Mesendoderm (in vitro differentiated cells): ENCODE results near the gene PROM1.

Source experiments
- DNase-seq: peaks from one replicate; pipeline ENCODE4 v3.0.0; 2013
- H2AK5ac ChIP-seq: 2 replicates; pipeline ENCODE4 v1.6.1; 2013; ENCODE audit warnings: low read length, inconsistent platforms
- H2BK120ac ChIP-seq: 2 replicates; pipeline ENCODE4 v1.6.1; 2013; ENCODE audit warnings: low read depth, mild to moderate bottlenecking, low read length, moderate library complexity, mixed read lengths
- H2BK15ac ChIP-seq: replicated peaks from 2 replicates; pipeline ENCODE4 v1.6.1; 2013; ENCODE audit warnings: low read depth, mild to moderate bottlenecking, moderate library complexity
- H2BK5ac ChIP-seq: 2 replicates; pipeline ENCODE4 v1.6.1; 2013; ENCODE audit warnings: low read length, inconsistent platforms
- H3K18ac ChIP-seq: 2 replicates; pipeline ENCODE4 v1.6.1; 2013; ENCODE audit warnings: mild to moderate bottlenecking, low read length, mixed read lengths
- H3K23ac ChIP-seq: one replicate; pipeline ENCODE4 v1.6.1; 2013; ENCODE audit warnings: low read length
- H3K27ac ChIP-seq: 2 replicates; pipeline ENCODE4 v1.5.1; 2013; ENCODE audit warnings: low read depth, mild to moderate bottlenecking, inconsistent platforms, low read length, moderate library complexity
- H3K27me3 ChIP-seq: 2 replicates; pipeline ENCODE4 v1.6.1; 2013; ENCODE audit warnings: low read length, control low read depth, mild to moderate bottlenecking, inconsistent platforms; ENCODE audit not compliant: insufficient read depth, poor library complexity
- H3K36me3 ChIP-seq: 2 replicates; pipeline ENCODE4 v1.6.1; 2013; ENCODE audit warnings: low read length, inconsistent platforms; ENCODE audit not compliant: control insufficient read depth, insufficient read depth
- H3K4ac ChIP-seq: one replicate; pipeline ENCODE4 v1.6.1; 2013; ENCODE audit warnings: low read depth, mild to moderate bottlenecking, low read length, moderate library complexity
- H3K4me1 ChIP-seq: 2 replicates; pipeline ENCODE4 v1.6.1; 2013; ENCODE audit warnings: low read depth, low read length, inconsistent platforms; ENCODE audit not compliant: control insufficient read depth
- H3K4me2 ChIP-seq: 2 replicates; pipeline ENCODE4 v1.6.1; 2013; ENCODE audit warnings: low read length
- H3K4me3 ChIP-seq: 2 replicates; pipeline ENCODE4 v1.5.1; 2013; ENCODE audit warnings: mild to moderate bottlenecking, low read length
- H3K56ac ChIP-seq: one replicate; pipeline ENCODE4 v1.6.1; 2013; ENCODE audit warnings: low read length
- H3K79me1 ChIP-seq: 2 replicates; pipeline ENCODE4 v1.6.1; 2013; ENCODE audit warnings: low read length, inconsistent platforms
- H3K79me2 ChIP-seq: 2 replicates; pipeline ENCODE4 v1.6.1; 2013; ENCODE audit warnings: mild to moderate bottlenecking, low read length; ENCODE audit not compliant: control insufficient read depth, insufficient read depth
- H3K9ac ChIP-seq: 2 replicates; pipeline ENCODE4 v1.6.1; 2013; ENCODE audit warnings: low read length, inconsistent platforms
- H4K5ac ChIP-seq: one replicate; pipeline ENCODE4 v1.6.1; 2013; ENCODE audit warnings: low read length
- H4K8ac ChIP-seq: one replicate; pipeline ENCODE4 v1.6.1; 2013; ENCODE audit warnings: low read depth, mild to moderate bottlenecking, control low read depth, low read length, moderate library complexity
- WGBS: extraction: QIAGEN DNeasy Blood & Tissue Kit; methylation state at CpG from one replicate; pipeline ENCODE4 v1.1.7; 2013; ENCODE audit warnings: low lambda C conversion rate, missing lambda C conversion rate; ENCODE audit not compliant: insufficient coverage; ENCODE audit errors: extremely low coverage; 5-methylcytosine and 5-hydroxymethylcytosine counted together

Gene PROM1

GRCh38 chr4:16078195-16078760, 5.5 kb downstream of the PROM1 start:
- Histone ChIP-seq H3K23ac (no peak overlapping the region), H3K4me3 (no peak overlapping the region), H2BK5ac (no peak overlapping the region), H3K4me1 (peaks cover 3% of the 10 kb centered on the region), H3K4ac (no peak overlapping the region), H4K5ac (no peak overlapping the region), H2BK120ac (no peak overlapping the region), H3K79me1 (peaks cover 12% of the 10 kb centered on the region), H4K8ac (no peak overlapping the region), H3K18ac (no peak overlapping the region), H3K56ac (no peak overlapping the region), H3K79me2 (peaks cover 29% of the 10 kb centered on the region), H3K36me3 (no peaks in the 10 kb centered on the region), H2BK15ac (no peak overlapping the region), H3K9ac (no peak overlapping the region), H3K27me3 (no peaks in the 10 kb centered on the region), H2AK5ac (no peak overlapping the region), H3K27ac (no peak overlapping the region), H3K4me2 (no peak overlapping the region)
- DNase-seq, result no peak
- no CpG with 5 or more reads among the region's 4 CpGs for WGBS

- Histone ChIP-seq H2BK120ac (no peak overlapping the region), H3K4ac (no peak overlapping the region), H4K5ac (no peak overlapping the region), H3K27ac (no peak overlapping the region), H3K23ac (no peak overlapping the region), H3K36me3 (no peaks in the 10 kb centered on the region), H3K9ac (no peak overlapping the region), H4K8ac (no peak overlapping the region), H3K4me1 (peaks cover 3% of the 10 kb centered on the region), H3K56ac (no peak overlapping the region), H2BK15ac (no peak overlapping the region), H3K18ac (no peak overlapping the region), H3K4me2 (no peak overlapping the region), H3K79me2 (peaks cover 30% of the 10 kb centered on the region), H3K4me3 (no peak overlapping the region), H2AK5ac (no peak overlapping the region), H3K79me1 (peaks cover 12% of the 10 kb centered on the region), H2BK5ac (no peak overlapping the region), H3K27me3 (no peaks in the 10 kb centered on the region)
- DNase-seq, result no peak
- WGBS, result no CpG with 5 or more reads among the region's 4 CpGs
Observed at GRCh38 chr4:16077786-16078185, 6.0 kb downstream of the PROM1 start.

- Histone ChIP-seq H3K4ac (no peak overlapping the region), H4K8ac (no peak overlapping the region), H2AK5ac (no peak overlapping the region), H2BK15ac (no peak overlapping the region), H2BK120ac (no peak overlapping the region), H3K9ac (no peak overlapping the region), H4K5ac (no peak overlapping the region), H3K4me2 (no peak overlapping the region), H3K4me1 (peaks cover 9% of the 10 kb centered on the region), H3K79me2 (peaks cover 41% of the 10 kb centered on the region), H3K27ac (no peak overlapping the region), H3K23ac (no peak overlapping the region), H3K18ac (no peak overlapping the region), H3K79me1 (peaks cover 15% of the 10 kb centered on the region), H3K36me3 (no peaks in the 10 kb centered on the region), H3K4me3 (no peak overlapping the region), H3K27me3 (no peaks in the 10 kb centered on the region), H2BK5ac (no peak overlapping the region), H3K56ac (no peak overlapping the region)
- DNase-seq, result peak; percentile 41
- WGBS, result no CpG with 5 or more reads among the region's 8 CpGs
Observed at GRCh38 chr4:16075975-16076757, 7.7 kb downstream of the PROM1 start.

GRCh38 chr4:16075061-16075460, 8.8 kb downstream of the PROM1 start:
- Histone ChIP-seq H3K4me1 (peaks cover 9% of the 10 kb centered on the region), H3K4me2 (no peak overlapping the region), H3K79me2 (peaks cover 46% of the 10 kb centered on the region), H3K36me3 (no peaks in the 10 kb centered on the region), H4K8ac (no peak overlapping the region), H2BK15ac (no peak overlapping the region), H2BK5ac (no peak overlapping the region), H2AK5ac (no peak overlapping the region), H3K23ac (no peak overlapping the region), H3K79me1 (peaks cover 15% of the 10 kb centered on the region), H3K27me3 (no peaks in the 10 kb centered on the region), H4K5ac (no peak overlapping the region), H3K18ac (no peak overlapping the region), H2BK120ac (no peak overlapping the region), H3K27ac (no peak overlapping the region), H3K56ac (no peak overlapping the region), H3K9ac (no peak overlapping the region), H3K4me3 (no peak overlapping the region), H3K4ac (no peak overlapping the region)
- no CpG with 5 or more reads among the region's 3 CpGs for WGBS
- DNase-seq, result peak; percentile 63

- no peak overlapping the region for H3K56ac ChIP-seq
- H3K4ac ChIP-seq, result no peak overlapping the region
- H3K9ac ChIP-seq, result no peak overlapping the region
- no peak for DNase-seq
- H3K27me3 ChIP-seq, result no peaks in the 10 kb centered on the region
- no peak overlapping the region for H3K18ac ChIP-seq
- no peak overlapping the region for H3K4me2 ChIP-seq
- H3K23ac ChIP-seq, result no peak overlapping the region
- H4K5ac ChIP-seq, result no peak overlapping the region
- no peaks in the 10 kb centered on the region for H3K36me3 ChIP-seq
- H2AK5ac ChIP-seq, result no peak overlapping the region
- H3K79me2 ChIP-seq, result peaks cover 50% of the 10 kb centered on the region
- H3K79me1 ChIP-seq, result peaks cover 7% of the 10 kb centered on the region
- peaks cover 9% of the 10 kb centered on the region for H3K4me1 ChIP-seq
- no peak overlapping the region for H2BK5ac ChIP-seq
- no peak overlapping the region for H2BK15ac ChIP-seq
- no peak overlapping the region for H4K8ac ChIP-seq
- no peak overlapping the region for H3K27ac ChIP-seq
- H2BK120ac ChIP-seq, result no peak overlapping the region
- H3K4me3 ChIP-seq, result no peak overlapping the region
Observed at GRCh38 chr4:16072168-16072567, 11.7 kb downstream of the PROM1 start.

- Histone ChIP-seq H3K79me2 (peaks cover 59% of the 10 kb centered on the region), H4K5ac (no peak overlapping the region), H2AK5ac (no peak overlapping the region), H3K4me2 (no peak overlapping the region), H3K18ac (no peak overlapping the region), H4K8ac (no peak overlapping the region), H3K23ac (no peak overlapping the region), H3K27me3 (no peaks in the 10 kb centered on the region), H3K9ac (no peak overlapping the region), H3K4me1 (peaks cover 9% of the 10 kb centered on the region), H3K27ac (no peak overlapping the region), H2BK15ac (no peak overlapping the region), H3K79me1 (peaks cover 7% of the 10 kb centered on the region), H2BK5ac (no peak overlapping the region), H2BK120ac (no peak overlapping the region), H3K4me3 (no peak overlapping the region), H3K56ac (no peak overlapping the region), H3K36me3 (no peaks in the 10 kb centered on the region), H3K4ac (no peak overlapping the region)
- DNase-seq, result no peak
- no CpG with 5 or more reads among the region's 3 CpGs for WGBS
Observed at GRCh38 chr4:16070203-16070602, 13.6 kb downstream of the PROM1 start.
